GM12873 (cell line): ENCODE measurements around the gene ID3.
A peak's percentile ranks its signal among the peaks of the same experiment; 100 is the strongest.

Source experiments
- TF ChIP-seq, protein P1 (sequence below): IDR thresholded peaks from 2 replicates; pipeline ENCODE4 v1.5.1; 2012; ENCODE audit warnings: low read depth, mild to moderate bottlenecking, moderate library complexity, low read length, control low read depth; ENCODE audit not compliant: insufficient read depth; ENCODE audit errors: missing control alignments

The ID3 gene

DNA sequence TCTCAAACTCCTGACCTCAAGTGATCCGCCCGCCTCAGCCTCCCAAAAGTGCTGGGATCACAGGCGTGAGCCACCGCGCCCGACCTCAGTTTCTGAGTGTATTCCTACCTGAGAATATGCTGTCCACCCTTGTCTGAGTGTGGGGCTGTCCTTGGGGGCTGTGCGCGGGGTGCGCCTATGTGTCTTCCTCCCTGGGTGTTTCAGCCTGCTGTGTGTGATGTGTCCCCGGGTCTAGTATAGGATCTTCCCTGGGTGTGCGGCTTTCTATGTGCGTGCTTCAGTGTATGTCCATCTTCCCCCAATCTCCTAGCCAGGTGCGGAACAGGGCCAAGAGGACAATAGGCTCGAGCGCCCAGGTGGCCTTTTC, 8.3 kb upstream of the ID3 start:
- TF ChIP-seq, protein P1, sequence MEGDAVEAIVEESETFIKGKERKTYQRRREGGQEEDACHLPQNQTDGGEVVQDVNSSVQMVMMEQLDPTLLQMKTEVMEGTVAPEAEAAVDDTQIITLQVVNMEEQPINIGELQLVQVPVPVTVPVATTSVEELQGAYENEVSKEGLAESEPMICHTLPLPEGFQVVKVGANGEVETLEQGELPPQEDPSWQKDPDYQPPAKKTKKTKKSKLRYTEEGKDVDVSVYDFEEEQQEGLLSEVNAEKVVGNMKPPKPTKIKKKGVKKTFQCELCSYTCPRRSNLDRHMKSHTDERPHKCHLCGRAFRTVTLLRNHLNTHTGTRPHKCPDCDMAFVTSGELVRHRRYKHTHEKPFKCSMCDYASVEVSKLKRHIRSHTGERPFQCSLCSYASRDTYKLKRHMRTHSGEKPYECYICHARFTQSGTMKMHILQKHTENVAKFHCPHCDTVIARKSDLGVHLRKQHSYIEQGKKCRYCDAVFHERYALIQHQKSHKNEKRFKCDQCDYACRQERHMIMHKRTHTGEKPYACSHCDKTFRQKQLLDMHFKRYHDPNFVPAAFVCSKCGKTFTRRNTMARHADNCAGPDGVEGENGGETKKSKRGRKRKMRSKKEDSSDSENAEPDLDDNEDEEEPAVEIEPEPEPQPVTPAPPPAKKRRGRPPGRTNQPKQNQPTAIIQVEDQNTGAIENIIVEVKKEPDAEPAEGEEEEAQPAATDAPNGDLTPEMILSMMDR = no peak

DNA sequence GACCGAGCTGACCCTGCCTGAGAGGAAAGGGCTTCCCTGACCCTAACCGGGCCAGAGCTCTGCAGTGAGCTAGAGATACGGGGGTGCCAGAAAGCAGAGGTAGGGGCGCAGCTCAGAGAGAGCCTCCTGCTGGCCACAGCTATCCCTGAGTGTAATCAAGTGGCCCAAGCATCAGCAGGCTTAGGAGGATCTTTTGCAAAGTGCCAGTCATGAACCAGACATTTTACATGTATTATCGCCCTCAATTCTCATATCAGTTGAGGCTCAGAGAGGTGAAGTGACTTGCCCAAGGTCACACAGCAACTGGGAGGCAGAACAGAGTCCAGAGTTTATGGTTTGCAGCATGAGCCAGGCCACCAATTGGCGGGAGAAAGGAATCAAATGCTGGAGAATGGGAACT, 7.0 kb upstream of the ID3 start:
- TF ChIP-seq, protein P1 = peak; percentile 27

GRCh38 chr1:23565776-23566175, 6.5 kb upstream of the ID3 start:
- TF ChIP-seq, protein P1 = no peak

- TF ChIP-seq, protein P1 = no peak
These were observed 5.3 kb upstream of the ID3 start for GRCh38 chr1:23564529-23565122.

DNA sequence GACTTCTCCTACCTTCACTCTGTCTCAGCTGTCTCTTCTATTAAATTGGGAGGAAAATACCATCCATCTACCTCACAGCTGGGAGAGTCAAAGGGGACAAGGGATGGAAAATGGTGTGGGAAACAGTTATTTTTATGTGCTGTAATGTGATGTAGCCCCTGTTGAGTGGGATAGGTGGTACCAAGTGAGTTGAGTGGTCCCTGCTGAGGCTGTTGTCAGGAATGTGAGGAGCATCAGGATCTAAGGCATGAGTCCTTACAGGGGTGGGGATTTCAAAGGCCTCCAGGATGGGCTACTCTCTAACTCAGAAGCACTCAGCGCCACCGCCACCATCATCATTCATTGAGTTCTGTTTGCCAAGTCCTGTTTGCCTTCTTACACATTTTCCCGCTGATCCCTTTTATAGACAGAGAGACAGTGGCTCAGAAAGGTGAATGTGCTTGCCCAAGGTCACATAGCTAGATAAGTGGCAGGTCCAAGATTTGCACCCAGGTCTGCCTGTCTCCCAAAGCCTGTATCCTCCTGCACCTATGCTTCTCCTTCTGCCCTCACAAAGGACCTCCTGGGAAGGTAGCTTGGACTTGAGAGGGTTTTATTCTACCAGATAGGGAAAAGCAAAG, 4.6 kb upstream of the ID3 start:
- TF ChIP-seq, protein P1 = no peak

DNA sequence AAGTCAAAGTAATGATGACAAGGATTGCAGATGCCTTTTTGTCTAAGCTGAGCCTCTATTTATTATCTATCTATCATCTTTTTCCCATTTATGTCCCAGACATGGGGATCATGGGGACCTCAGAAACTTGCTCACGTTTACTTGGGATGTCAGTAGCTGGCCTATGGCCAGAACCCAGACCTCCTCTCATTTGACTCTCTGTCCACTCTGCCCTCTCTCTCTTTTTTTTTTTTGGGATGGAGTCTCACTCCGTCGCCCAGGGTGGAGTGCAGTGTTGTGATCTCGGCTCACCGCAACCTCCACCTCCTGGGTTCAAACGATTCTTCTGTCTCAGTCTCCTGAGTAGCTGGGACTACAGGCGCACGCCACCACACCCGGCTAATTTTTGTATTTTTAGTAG, 3.7 kb upstream of the ID3 start:
- TF ChIP-seq, protein P1 = no peak

- TF ChIP-seq, protein P1 = no peak
These were observed 3.0 kb upstream of the ID3 start for GRCh38 chr1:23562137-23562876.
